Measurements from ENCODE around the gene COMMD10. TPM values are rescaled to one million over a fixed set of nuclear protein-coding genes. Genes with fewer than 3 reads are reported as not detected.

COMMD10 gene
- total RNA-seq, 1 donor, result 38.9 TPM

GRCh38 chr5:116340799-116341198 is 256.0 kb downstream of the COMMD10 start:
- no peak for DNase-seq (ENCODE audit: low read depth)
- no peak overlapping the region for H3K4me3 ChIP-seq (ENCODE audit: low read depth, low read length)
- TF ChIP-seq, protein P1, sequence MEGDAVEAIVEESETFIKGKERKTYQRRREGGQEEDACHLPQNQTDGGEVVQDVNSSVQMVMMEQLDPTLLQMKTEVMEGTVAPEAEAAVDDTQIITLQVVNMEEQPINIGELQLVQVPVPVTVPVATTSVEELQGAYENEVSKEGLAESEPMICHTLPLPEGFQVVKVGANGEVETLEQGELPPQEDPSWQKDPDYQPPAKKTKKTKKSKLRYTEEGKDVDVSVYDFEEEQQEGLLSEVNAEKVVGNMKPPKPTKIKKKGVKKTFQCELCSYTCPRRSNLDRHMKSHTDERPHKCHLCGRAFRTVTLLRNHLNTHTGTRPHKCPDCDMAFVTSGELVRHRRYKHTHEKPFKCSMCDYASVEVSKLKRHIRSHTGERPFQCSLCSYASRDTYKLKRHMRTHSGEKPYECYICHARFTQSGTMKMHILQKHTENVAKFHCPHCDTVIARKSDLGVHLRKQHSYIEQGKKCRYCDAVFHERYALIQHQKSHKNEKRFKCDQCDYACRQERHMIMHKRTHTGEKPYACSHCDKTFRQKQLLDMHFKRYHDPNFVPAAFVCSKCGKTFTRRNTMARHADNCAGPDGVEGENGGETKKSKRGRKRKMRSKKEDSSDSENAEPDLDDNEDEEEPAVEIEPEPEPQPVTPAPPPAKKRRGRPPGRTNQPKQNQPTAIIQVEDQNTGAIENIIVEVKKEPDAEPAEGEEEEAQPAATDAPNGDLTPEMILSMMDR (IDR thresholded peaks at IDR 0.05; ENCODE audit: insufficient read depth, low read depth, low read length), result no peak

Small RNA genes lying within 50 kb of the gene (small RNA-seq; reads per million reads assigned to genes)
- gene HMGN2P27 (not detected), gene RNU6-644P (not detected)

Other genes with a start within 250 kb of the COMMD10 start
- gene ATG12, start 243.5 kb upstream of the COMMD10 start, total RNA-seq, result 64.7 and 65.6 TPM in 2 replicates
- gene AP3S1, start 243.1 kb upstream of the COMMD10 start, total RNA-seq, result 86.7 and 126 TPM in 2 replicates
- under 0.01 and 0.64 TPM in 2 replicates for gene LVRN, start 122.5 kb upstream of the COMMD10 start, total RNA-seq
- gene ARL14EPL, start 52.6 kb upstream of the COMMD10 start, total RNA-seq, result not detected in 2 replicates

All from fibroblast of villous mesenchyme (primary cell).